Jurkat, Clone E6-1 (cell line): Measurements from ENCODE around the gene OPN4. TPM values are rescaled to one million over a fixed set of nuclear protein-coding genes. Genes with fewer than 3 reads are reported as not detected.
"Not testable (repeated sequence)": the region's sequence is repeated elsewhere in the genome, so short reads cannot be mapped to it uniquely, and the experiment has no call there.

Experiments used
- DNase-seq: peaks from one replicate; pipeline ENCODE4 v3.0.0-alpha.2; 2011; ENCODE audit warnings: low read depth, low spot score
- H3K4me3 ChIP-seq: 2 replicates; pipeline ENCODE4 v1.5.1; 2011; ENCODE audit warnings: mild to moderate bottlenecking, low read length, control low read depth, moderate library complexity
- polyA plus RNA-seq: library from polyadenylated mRNA; unstranded; fragments of >200 nt; gene quantifications from one replicate; pipeline ENCODE4 v1.2.1, GENCODE V29; 2012; ENCODE audit warnings: missing spikeins; ENCODE audit not compliant: insufficient read length, insufficient read depth

OPN4 gene
- not detected for polyA plus RNA-seq

DNA sequence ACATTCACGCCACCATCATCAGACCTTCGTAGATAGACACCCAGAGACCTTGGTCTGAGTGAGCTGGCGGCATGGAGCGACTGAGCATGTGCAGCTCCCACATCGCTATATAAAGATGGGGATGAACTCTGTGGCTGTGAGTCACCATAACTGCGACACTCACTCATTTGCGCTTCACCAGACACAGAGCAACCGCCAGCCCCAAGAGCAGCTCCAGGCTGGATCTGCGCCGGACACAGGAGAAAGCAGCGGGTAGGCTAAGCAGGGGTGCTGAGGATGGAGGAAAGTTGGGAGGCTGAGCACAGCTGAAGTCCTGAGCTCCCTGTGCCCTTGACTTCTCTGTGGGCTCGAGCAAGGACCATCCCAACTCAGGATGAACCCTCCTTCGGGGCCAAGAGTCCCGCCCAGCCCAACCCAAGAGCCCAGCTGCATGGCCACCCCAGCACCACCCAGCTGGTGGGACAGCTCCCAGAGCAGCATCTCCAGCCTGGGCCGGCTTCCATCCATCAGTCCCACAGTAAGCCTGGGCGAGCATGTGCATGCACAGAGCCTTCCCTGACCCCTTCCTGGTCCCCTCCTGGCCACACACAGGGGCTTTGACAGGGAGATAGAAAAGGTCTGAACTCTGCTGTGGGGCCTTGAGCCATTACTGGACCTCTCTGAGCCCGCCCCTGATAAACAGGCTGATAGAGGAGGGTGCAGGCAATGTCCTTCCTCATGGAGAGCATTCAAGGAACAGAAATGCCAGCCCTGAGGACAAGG, at the start of gene OPN4:
OPN4 (plus strand) TSS at position 137 of the 762 bp plus-strand sequence; CDS start at position 374, 237 bp downstream.
- H3K4me3 ChIP-seq = no peak within 1 kb of the TSS
- DNase-seq = no peak

GRCh38 chr10:86607674-86608073, 46.7 kb upstream of the OPN4 start:
- no peak overlapping the region for H3K4me3 ChIP-seq
- no peak for DNase-seq

DNA sequence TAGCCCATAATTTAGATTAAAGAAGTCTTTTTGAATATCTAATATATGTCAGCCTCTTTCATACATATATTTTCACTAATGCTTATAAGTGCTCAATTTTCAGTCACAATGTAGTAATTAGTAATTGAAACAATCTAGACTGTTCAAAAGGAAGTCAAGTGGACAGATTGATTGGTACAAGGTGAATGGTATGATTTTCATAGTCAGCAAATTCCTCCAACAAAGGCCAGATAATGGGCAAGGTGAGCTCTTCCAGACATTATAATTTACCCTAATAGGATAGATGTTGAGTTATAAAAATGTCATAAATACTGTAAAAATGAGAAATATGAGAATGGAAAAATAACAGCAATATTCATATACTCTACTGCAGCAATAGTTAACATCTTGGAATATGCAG, 44.4 kb upstream of the OPN4 start:
- H3K4me3 ChIP-seq = no peak overlapping the region
- no peak for DNase-seq

GRCh38 chr10:86611386-86611785, 43.0 kb upstream of the OPN4 start:
- DNase-seq = no peak
- no peak overlapping the region for H3K4me3 ChIP-seq

GRCh38 chr10:86613096-86613495, 41.3 kb upstream of the OPN4 start:
- H3K4me3 ChIP-seq = no peak overlapping the region
- no peak for DNase-seq

DNA sequence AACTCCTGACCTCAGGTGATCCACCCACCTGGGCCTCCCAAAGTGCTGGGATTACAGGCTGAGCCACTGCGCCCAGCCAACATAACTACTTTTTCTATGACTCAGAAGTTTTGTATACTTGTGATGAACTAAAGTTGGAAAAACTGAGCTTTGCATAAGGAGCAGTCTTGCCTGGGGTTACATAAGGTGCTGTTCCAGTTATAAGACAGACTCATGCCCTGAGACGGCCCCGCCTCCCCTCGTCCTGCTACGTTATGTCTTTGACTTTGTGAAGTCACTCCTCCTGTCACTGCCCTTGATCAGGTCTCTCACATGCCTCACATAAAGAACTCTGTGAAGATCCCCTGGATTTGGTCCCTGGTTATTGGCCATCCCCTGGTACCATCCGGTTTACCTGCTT, 40.4 kb upstream of the OPN4 start:
- no peak overlapping the region for H3K4me3 ChIP-seq
- no peak for DNase-seq

DNA sequence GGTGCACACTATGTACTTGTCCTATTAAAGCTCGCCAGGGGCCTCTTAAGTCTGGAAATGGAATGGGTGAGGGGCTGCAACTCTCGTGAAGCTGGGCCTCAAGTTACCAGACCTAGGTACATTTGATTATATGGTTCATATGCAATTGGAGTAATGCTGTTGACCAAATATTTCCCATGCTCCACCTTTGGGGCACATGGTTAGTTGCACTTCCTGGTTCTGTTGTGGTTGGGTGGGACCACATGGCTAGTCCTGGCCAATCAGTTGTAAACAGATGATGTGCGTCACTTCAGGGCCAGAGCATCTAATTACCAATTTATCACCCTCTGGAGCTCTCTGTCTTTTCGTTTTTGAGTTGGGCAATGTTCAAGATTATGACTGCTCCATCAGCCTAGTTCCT, 39.5 kb upstream of the OPN4 start:
- no peak for DNase-seq
- H3K4me3 ChIP-seq = no peak overlapping the region

DNA sequence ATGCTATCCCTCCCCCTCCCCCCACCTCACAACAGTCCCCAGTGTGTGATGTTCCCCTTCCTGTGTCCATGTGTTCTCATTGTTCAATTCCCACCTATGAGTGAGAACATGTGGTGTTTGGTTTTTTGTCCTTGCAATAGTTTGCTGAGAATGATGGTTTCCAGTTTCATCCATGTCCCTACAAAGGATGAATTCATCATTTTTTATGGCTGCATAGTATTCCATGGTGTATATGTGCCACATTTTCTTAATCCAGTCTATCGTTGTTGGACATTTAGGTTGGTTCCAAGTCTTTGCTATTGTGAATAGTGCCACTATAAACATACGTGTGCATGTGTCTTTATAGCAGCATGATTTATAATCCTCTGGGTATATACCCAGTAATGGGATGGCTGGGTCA, 37.1 kb upstream of the OPN4 start:
- H3K4me3 ChIP-seq, DNase-seq: not testable (repeated sequence)

- DNase-seq = no peak
- H3K4me3 ChIP-seq = no peak overlapping the region
Measured at GRCh38 chr10:86628311-86628710, 26.0 kb upstream of the OPN4 start.

GRCh38 chr10:86630079-86630478, 24.3 kb upstream of the OPN4 start:
- DNase-seq = no peak
- no peak overlapping the region for H3K4me3 ChIP-seq

- H3K4me3 ChIP-seq = no peak overlapping the region
- DNase-seq = no peak
Measured at GRCh38 chr10:86632009-86632800, 22.1 kb upstream of the OPN4 start.

DNA sequence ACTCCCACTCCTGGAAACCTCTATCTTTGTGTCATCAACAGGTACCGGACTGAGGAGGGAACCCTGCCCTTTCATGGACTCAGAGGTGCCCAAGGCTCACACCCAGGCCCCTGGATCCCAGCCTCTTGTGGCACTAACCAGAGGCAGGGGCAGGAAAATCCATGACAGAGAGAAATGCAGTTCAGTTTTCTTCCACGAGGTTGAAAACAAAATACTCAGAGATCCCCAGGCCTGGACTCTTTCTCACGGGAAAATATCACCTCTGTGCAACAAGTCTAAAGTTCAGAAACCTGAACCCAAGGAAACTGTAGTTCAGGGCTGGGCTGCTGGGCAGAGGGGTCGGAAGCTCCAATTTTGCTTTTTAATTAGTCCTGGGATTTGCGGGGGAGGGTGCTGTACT, 21.4 kb upstream of the OPN4 start:
- H3K4me3 ChIP-seq = no peak overlapping the region
- no peak for DNase-seq

DNA sequence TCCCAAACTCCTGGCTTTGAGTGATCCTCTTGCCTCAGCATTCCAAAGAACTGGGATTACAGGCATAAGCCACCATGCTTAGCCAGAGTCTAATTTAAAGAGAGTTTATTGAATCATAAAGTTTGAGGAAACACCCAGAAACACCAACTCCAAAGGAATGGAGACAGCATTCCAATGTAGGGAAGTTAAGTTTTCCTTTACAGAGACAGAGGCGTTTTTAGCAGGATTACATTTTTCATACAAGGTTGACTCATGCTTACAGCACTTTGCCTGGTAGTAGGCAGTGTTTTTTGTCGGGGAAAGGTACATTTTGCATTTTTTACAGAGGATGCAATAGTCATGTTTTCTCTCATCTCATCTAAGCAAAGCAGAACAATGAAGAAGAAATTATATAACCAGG, 18.9 kb upstream of the OPN4 start:
- H3K4me3 ChIP-seq = no peak overlapping the region
- no peak for DNase-seq

GRCh38 chr10:86636311-86636710, 18.0 kb upstream of the OPN4 start:
- H3K4me3 ChIP-seq = no peak overlapping the region
- DNase-seq = no peak

DNA sequence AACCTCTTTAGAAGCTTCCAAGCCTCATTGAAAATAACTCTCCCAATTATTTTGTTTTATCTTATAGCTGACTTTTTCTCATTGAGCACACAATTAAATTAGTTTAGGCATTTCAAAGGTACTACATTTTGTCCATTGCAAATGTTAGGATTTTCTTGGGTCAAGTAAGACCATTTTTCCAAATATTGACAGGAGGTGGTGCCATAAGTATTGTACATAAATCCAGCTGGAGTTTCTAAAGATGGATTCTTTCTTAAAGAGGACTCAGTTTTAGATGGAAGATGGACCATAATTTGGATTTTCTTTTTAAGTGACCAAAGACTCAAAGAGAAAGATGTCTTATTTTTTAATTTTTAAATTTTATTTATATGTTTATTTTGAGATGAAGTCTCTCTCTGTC, 12.3 kb upstream of the OPN4 start:
- no peak overlapping the region for H3K4me3 ChIP-seq
- DNase-seq = no peak

- no peak overlapping the region for H3K4me3 ChIP-seq
- DNase-seq = no peak
Measured at GRCh38 chr10:86642499-86642898, 11.8 kb upstream of the OPN4 start.

DNA sequence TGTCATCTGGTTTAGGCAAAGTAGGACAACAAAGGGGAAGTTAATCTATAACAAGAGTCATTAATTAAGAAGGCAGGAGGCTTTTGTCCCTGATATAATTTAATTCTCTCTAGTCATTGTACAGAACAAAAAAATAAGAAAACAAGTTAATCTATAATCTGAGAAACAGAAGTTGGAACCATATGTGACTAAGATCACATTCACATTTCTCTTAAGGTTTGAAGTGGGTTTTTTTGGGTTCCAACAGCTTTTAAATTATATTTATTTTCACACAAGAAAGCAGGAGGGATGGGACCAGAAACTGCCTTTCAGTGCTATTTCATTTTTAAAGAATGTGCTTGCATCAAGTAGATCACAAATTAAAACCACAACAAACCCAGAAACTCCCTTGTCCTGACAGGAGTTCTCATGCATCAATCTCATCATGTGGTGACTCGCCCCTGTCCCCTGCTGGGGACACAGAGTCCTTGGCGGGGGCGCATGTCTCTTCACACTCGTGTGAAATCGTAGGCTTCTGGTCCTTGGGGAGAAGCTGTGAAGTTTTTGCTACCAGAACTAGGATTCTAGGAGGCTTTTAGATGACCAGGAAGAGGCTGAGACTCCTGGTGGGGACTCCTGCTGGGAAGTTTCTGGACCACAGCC, 10.1 kb upstream of the OPN4 start:
- H3K4me3 ChIP-seq = no peak overlapping the region
- peak; percentile 11 for DNase-seq

DNA sequence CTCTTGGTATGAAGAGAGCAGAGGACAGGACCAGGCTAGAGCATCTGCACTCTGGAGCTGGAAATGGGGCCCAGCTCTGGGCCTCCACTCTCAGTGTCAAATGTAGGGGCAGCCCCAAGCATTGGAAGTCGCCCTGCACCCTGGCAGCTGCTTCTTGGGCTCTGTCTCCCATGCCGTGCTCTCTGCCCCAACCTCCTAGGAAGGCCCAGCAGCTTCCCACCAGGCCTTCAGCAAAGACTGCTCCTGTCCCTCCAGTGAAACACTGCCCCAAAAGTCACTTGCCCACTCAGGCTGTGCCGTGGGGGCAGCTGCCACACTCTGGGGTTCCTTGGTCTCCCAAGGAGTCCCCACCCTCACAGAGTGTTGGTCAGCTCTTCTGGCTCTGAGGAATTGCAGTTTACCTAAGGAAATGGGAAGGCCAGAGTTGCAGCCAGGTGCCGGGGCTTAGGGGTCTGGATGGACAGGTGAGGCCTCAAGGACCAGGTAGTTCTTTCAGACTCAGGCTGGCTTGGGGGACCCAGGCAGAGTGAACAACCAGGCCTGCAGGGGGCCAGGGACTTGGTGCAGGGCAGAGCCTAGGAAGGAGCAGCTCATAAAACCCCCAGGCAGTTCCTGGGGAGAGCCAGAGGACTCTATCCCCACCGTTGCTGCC, 9.4 kb upstream of the OPN4 start:
- no peak for DNase-seq
- no peak overlapping the region for H3K4me3 ChIP-seq

- not testable (repeated sequence) for DNase-seq, H3K4me3 ChIP-seq
Measured at GRCh38 chr10:86645621-86646165, 8.7 kb upstream of the OPN4 start.
